ENCODE measurements around the gene EXOC3L2.

EXOC3L2 gene

DNA sequence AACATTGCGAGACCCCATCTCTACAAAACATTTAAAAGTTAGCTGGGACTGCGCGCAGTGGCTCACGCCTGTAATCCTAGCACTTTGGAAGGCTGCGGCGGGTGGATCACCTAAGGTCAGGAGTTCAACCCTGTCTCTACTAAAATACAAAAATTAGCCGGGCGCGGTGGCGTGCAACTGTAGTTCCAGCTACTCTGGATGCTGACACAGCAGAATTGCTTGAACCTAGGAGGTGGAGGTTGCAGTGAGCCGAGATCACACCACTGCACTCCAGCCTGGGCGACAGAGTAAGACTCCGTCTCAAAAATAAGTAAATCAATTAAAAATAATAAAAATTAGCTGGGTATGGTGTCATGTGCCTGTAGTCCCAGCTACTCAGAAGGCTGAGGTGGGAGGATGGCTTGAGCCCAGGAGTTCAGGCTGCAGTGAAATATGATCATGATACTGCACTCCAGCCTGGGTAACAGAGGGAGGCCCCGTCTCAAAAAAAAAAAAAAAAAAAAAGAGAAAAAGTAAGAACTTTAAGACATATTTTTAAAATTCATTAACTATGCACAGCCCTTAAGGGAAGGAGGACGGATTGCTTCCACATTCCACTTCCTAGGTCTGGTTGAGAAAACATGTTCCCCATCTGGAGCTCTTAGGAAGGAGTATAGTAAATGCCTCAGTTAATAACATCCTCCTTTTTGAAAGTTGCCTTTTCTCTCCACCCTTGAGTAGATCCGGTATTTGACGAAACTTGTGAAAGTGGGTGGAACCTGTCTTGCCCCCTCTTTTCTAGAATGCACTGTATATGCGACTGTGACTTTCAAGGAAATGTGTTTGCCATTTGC lies 26.1 kb downstream of the EXOC3L2 start:
- no peak for DNase-seq

DNA sequence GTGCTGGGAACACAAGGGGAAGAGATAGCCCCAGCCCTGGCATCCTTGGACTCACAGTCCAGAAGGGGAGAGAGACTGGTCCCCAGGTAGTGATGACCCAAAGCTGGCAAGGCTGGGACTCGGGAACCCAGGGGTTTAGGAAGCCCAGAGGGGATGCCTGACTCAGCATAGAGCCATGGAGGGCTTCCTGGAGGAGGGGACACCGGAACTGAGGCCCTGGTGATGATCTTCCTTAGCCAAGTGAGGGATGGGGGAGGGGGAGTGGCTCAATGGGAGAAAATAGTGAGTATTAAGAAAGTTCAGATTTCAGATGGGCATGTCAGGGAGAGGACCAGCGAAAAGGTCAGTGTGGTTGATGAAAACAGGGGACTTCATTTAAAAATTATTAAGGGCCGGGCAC lies 26.8 kb downstream of the EXOC3L2 start:
- no peak for DNase-seq

DNA sequence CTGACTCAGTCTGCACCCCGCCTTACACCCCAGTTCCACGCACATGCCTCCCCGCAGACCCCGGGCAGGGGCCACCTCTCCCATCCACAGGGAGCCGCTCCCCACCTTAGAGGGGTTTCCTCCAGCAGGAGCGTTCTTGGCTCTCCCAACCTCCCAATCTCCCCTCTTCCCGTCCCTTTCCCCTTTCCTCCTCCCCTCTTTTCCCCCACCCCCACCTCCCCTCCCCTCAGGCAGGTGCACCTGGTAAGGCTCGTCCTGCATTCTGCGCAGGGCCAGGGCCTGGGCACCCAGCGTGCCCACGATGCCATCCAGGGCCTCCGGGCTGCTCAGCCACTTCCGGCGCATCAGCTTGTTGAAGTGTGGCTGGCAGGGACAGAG lies 27.3 kb downstream of the EXOC3L2 start:
- DNase-seq = no peak

DNA sequence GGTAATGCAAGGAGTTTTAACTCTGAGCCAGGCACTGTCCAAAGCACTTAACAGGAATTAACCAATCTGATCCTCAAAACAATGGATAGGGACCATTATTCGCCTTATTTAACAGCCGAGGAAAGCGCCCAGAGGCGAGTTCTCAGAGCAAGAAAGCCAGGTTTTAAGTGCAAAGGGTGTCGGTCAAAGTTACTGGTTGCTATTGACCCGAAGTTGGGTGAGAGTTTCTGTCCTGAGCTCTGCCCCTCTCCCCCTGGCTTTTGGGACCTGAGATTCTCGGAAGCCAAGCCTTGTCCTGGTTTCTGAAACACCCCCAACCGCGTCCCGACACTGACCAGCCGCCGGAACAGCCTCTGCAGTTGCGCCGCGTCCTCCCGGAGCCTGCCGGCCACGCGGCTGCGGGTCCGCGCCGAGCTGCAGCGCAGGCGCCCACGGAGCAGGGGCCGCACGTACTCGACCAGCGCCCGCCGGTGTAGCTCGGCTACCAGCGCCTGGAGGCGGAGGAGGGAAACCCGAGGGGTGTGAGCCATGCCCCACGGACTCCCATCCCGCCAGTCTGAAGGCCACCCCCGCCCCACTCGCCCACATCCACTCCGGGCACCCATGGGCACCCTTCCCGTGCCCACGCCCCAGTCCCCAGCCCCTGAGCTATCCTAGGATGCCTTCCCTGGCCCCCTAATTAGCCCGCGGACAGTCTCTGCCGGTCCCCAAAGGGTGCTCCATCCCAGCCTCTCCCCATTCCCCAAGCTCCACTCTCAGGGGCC lies 27.8 kb downstream of the EXOC3L2 start:
- no peak for DNase-seq

DNA sequence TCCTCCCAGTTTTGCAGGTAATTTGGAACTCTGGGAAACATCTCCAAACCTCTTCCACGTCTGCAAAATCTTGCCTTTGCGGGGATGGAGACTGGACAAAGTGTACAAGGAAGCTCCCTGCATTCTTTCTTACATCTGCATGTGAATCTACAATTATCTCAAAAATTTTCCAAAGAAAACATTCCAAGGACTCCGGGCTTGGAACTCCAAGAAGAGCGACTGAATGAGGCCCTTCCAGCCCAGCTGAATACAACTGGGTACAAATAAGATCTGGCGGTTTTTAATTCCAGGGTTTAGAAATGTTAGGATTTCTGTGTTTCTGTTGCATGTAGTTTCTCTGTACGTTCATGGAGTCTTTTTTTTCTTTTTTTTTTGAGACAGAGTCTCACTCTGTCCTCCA lies 28.5 kb downstream of the EXOC3L2 start:
- DNase-seq = no peak

DNA sequence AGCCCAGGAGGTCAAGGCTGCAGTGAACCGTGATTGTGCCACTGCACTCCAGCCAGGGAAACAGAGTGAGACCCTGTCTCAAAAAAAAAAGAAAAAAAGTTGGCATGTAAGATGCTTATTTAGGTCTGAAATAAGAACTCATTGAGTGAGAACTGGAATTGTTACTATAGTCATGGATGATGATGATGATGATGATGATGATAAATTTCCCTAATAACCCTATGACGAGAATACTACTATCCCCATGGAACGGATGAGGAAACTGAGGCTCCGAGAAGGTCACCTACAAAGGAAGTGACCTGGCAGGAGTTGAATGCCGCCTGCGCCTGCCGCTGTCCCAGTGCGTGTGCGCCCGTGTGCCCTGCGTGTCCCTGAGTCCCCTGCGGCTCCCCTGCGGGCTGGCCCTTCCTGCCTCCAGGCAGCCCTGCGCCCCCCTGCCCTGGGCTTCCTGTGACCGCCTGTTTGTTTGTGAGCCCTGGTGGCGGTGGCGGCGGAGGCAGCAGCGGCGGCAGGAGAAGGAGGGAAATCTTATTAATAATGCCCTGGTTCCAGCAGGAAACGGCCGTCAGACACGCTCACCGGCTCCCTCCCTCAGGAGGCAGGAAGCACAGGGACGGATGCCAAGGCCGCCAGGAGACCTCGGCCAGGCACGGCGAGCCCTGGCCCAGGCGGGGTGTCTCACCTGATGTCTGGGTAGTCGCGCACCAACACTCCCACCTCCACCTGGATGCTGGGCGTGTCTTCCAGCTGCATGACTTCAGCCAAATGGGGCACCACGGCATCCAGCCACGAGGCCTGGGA lies 29.6 kb downstream of the EXOC3L2 start:
- DNase-seq = peak in 1 of 2 experiments; percentile 5

DNA sequence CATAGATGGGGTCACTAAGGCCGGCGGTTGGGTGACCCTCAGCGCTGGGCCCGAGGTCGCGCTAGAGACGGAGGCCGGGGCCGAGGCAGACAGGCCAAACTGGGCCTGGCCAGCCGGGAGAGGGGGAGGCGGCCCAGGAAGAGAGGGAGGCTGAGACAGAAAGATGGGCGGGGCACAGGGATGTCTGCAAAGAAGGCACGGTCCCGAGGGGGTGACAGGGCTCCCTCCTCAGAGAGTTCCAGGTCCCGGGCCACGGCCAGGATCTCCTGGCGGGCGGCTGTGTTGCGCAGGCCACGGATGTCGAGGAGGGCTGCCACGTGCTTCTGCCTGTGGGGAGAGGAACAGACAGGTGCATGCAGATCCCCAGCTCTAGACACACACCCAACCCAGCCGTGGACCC lies 32.2 kb downstream of the EXOC3L2 start:
- DNase-seq = no peak

DNA sequence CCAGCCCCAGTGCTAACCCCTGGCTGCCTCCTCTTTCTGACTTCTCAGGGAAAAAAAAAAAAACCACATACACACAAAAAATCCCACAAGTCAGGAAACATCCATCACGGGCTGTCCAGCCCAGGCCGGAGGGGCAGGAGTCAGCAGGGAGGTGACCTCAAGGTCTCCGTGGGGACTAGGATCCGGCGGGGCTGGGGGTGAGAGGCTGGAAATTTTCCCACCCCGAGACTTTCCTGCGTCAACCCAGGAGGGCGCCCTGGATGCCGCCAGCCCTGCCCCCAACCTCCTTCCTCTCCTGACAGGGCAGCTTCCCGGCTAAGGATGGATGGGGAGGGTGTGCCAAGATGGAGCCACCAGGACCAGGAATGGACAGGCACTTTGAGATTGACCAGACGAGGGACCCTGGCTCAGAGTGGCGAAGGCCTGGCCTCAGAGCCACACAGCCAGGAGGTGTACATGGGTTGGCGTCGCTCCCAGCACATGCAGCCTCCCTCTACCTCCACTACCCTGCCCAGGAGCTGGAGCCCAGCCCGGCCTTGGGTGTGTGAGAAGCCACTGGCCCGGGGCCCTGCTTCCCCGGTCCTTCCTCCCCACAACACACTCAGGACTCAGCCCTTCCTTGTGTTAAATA lies 33.3 kb downstream of the EXOC3L2 start:
- no peak for DNase-seq

DNA sequence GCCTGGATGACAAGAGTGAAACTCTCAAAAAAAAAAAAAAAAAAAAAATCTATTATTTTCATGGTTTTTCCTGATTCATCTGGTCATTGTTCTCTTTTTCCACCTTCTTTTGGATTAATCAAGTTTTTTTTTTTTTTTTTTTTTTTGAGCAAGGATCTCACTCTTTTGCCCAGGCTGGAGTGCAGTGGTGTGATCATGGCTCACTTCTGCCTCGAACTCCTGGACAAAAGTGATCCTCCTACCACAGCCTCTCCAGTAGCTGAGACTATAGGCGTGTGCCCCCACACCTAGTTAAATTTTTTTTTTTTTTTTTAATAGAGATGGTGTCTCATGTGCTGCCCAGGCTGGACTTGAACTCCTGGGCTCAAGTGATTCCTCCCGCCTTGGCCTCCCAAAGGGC lies 38.9 kb downstream of the EXOC3L2 start:
- no peak for DNase-seq

DNA sequence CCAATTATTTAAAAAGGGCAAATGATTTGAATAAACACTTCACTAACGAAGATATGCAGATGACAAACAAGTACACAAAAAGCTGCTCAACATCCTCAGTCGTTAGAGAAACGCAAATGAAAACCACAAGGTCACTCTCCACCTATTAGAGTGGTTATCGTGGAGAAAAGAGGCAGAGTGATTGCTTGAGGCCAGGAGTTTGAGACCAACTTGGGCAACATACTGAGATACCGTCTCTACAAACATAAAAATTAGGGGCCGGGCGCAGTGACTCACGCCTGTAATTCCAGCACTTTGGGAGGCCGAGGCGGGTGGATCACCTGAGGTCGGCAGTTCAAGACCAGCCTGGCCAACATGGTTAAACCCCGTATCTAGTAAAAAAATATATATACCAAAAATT lies 39.4 kb downstream of the EXOC3L2 start:
- no peak for DNase-seq

DNA sequence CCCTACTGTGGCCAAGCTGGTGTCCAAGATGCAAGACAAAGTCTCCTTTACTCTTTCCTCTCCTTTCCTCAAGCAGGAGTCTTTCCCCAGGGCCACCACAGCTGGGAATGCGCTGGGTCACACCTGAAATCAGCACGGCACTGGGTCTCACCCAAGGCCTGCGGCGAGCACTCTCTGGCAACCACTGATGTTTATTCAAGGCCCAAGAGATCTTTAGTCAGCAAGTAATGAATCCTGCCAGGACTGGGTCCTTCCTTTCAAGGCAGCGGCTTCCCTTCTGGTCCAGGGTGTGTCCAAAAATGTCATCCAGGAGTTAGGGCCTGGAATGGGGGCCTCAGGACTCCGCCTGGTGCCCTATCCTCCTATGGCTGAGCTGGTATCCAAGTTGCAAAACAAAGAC lies 42.6 kb downstream of the EXOC3L2 start:
- DNase-seq = no peak

DNA sequence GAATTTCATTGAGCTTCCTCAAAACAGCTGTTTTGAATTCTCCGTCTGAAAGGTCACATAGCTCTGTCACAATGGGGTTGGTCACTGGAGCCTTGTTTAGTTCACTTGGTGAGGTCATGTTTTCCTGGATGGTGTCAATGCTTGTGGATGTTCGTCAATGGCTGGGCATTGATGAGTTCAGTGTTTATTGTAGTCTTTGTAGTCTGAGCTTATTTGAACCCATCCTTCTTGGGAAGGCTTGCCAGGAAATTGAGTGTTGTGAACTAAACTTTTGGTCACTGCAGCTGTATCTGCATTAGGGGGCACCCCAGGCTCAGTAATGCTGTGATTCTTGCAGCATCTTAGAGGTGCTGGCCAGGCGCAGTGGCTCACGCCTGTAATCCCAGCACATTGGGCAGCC lies 44.6 kb downstream of the EXOC3L2 start:
- peak in 1 of 2 experiments; percentile 38 for DNase-seq

DNA sequence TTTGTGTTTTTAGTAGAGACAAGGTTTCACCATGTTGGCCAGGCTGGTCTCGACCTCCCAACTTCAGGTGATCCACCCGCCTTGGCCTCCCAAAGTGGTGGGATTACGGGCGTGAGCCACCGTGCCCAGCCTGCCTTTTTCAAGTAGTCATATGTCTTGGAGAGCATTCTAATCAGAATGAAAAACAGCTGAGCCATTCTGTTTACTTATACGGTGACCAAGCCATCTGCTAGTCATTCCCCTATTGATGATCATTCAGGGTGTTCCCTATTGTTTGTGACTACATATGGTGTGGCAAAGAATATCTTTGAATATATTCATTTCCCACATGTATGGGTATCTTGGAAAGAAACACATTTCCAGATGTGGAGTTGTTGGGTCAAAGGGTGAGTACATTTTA lies 49.4 kb downstream of the EXOC3L2 start:
- DNase-seq = peak; percentile 12 to 33

DNA sequence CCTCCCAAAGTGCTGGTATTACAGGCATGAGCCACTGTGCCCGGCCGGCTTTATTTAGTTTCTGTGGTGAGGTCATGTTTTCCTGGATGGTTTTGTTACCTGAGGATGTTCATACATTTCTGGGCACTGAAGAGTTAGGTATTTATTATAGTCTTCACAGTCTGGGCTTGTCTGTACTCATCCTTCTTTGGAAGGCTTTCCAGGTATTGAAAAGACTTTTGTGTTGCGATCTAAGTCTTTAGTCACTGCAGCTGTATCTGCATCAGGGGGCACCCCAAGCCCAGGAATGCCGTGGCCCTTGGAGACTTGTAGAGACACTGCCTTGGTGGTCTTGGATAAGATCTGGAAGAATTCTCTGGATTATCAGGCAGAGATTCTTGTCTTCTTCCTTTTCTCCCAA lies 53.8 kb downstream of the EXOC3L2 start:
- DNase-seq = no peak

DNA sequence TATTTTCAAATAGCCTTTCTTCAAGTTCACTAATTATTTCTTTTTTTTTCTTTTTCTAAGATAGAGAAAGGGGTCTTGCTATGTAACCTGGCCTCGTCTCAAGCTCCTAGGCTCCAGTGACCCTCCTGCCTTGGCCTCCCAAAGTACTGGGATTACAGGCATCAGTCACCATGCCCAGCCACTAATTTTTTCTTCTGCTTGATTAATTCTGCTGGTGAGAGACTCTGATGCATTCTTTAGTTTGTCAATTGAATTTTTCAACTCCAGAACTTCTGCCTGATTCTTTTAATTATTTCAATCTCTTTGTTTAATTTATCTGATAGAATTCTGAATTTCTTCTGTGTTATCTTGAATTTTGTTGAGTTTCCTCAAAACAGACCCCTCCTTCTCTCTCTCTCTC lies 55.2 kb downstream of the EXOC3L2 start:
- no peak for DNase-seq

DNA sequence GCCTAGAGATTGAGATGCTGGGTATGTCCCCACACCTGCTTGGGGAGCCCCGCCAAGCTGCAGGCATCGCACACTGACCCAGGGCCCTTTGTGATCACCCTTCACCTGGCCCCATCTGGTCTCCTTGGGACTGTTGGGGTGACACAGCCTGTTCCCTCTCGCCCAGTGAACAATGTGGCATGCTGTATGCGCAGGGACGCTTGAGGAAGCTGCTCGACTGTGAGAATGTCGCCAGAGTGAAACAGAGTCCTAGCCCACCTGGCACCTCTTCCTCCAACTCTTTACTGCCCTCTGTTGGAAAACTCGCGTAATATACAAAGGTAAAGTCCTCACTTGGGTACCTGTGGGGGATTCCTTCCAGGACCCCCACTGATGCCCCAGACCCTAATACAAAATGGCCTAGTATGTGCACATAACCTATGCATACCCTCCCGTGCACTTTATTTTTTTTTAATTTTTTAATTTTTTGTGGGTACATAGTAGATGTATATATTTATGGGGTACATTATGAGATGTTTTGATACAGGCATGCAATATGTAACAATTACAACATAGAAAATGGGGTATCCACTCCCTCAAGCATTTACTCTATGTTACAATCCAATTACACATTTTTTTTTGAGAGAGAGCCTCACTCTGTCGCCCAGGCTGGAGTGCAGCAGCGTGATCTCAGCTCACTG lies 57.6 kb downstream of the EXOC3L2 start:
- DNase-seq = peak in 1 of 2 experiments; percentile 45

DNA sequence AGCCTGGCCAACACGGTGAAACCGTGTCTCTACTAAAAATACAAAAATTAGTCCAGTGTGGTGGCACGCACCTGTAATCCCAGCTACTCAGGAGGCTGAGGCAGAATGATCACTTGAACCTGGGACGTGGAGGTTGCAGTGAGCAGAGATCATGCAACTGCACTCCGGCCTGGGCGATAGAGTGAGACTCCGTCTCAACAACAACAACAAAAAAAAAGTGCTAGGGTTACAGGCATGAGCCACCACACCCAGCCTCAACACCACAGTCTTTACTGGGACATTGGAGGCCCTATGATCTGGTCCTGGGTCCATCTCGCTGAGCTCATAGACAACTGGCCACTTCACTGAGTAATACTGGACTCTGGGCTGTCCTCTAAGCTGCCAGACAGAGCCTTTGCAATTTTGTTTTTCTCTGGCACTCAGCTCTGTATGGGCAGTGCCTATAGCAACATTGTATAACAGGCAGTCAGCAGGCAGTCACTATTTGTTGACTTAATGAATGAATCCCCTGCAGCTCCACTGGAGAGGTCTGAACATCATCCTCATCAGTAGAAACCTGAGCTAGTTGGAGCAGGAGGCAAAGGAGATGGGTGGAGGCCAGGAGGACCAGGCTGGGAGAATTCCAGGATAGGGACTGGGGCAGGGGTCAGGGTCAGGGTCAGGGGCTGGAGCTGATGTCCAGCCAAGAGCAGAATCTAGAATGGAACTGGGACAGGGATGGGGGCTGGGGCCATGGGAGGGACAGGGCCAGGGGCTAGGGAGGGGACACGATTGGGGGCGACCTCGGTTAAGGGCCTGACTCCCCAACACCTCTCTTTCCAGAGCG lies 58.5 kb downstream of the EXOC3L2 start:
- DNase-seq = peak in 1 of 2 experiments; percentile 2

DNA sequence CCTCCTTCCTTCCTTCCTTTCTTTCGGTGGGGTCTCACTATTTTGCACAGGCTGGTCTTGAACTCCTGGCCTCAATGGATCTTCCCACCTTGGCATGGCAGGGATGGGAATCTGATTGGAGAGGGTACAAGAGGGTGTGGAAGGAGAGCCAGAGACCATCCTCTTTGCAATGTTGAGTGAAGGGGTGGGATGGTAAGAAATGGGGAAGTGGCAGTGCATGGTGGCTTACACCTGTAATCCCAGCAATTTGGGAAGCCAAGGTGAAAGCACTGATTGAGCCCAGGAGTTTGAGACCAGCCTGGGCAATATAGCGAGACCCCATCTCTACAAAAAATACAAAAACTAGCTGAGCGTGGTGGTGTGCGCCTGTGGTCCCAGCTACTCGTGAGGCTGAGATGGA lies 61.1 kb downstream of the EXOC3L2 start:
- no peak for DNase-seq

DNA sequence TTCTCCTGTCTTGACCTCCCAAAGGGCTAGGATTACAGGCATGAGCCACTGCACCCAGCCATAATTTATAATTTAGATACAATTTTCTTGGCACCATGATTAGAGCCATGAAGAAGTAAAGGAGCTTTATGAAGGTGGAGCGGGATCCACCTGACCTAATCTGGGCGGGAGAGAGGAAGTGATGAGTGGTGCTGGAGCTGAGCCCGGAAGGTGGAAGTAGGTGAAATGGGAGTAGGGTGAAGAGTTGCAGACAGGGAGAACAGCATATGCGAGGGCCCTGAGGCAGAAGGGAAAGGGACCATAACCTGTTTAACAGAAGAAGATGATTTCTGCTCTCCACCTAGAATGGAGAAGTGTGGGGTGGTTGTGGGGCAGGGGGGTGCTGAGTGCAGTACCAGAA lies 62.4 kb downstream of the EXOC3L2 start:
- DNase-seq = no peak

DNA sequence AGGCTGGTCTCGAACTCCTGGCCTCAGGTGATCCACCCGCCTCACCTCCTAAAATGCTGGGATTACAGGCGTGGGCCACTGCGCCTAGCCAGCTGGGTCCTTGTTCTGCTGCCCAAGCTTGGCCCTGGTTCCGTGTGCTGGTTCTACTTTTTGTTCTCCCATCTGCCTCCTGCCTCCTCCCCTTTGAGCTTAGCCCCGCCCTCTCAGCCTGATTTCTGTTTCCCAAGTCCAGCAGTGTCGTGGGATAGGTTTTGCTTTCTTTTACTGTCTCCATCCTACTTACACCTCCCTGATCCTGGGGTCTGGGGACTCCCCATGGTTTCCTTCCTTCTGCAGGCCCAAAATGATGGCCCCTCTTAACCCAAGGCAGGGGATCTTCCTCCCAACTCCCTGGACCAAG lies 64.3 kb downstream of the EXOC3L2 start:
- no peak for DNase-seq

DNA sequence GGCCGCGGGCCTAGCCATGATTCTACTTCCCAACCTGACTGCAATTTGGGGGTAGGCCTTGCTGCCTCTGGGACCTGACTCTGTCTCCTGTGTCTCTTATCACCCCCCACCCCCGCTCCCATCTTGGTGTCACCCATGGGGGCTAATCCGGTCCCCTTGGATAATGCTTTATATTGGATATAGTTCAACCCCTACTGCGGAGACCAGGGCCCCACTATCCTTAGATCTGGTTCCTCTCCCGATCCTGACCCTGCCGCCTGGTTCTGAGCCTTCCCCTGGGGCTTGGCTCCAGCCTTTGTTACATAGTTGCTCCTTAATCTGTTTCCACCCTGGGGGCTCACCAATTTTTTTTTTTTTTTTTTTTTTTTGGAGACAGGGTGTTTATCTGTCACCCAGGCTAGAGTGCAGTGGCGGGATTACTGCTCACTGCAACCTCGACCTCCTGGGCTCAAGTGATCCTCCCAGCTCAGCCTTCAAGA lies 65.3 kb downstream of the EXOC3L2 start:
- DNase-seq = no peak
